Measurements from ENCODE around the gene KRT74.

The KRT74 gene

DNA sequence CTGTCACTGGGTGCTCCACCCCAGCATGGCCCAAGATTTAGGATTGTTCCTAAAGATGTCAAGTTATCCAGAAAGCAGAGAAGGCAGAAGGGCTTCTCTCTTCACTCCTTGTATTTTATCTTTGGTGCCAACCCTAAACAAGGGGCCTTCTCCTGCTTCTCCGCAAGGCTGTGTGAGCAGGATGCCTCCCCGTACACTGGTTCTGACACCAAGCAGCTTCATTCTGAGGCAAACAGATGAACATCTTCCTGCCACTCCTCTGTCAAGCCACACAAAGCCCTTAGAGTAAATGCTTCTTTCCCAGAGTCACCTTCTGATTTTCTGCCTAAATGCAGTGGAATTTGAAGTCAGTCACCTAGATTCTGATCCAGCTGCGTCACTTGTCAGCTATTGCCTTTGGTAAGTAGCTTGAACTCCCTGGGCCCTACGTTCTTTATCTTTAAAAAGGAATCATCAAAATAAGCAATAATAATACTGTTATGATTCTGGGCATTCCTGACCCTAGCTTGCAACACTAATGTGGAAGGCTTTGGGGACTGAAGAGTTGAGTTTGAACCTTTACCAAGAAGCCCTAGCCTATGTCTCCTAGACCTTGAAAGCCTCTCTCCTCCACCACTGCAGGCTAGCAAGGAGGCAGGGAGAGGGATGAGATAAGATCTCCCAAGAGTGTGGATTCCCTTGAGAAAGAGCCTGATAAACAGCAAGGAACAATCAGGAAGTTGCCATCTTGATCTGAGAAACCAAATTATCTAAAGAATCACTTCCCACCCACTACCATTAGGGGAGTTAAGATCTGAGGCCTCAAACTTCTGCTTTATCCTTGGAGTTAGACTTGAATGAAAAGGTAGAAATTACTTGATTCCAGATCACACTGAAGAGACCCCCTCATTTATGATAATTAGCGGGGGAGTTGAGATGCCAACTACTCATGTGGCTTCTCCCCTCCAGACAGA lies 39.1 kb upstream of the KRT74 start:
- no peak overlapping the region for H3K4me3 ChIP-seq (ENCODE audit: low read length)
- H3K9me3 ChIP-seq (ENCODE audit: insufficient read depth, low read depth, low read length) = no peaks in the 10 kb centered on the region
- H3K27ac ChIP-seq (ENCODE audit: low read depth, low read length) = no peak overlapping the region
- no peaks in the 10 kb centered on the region for H3K4me1 ChIP-seq (ENCODE audit: insufficient read depth, low read length)
- H3K9ac ChIP-seq (ENCODE audit: low read depth, low read length) = no peak overlapping the region
- 87% methylated on average over 5 of the region's 5 CpGs for WGBS
- H3K36me3 ChIP-seq (ENCODE audit: insufficient read depth, low read length) = no peaks in the 10 kb centered on the region
- H3K27me3 ChIP-seq (ENCODE audit: insufficient read depth, low read length) = peaks cover 6% of the 10 kb centered on the region; the same call in 1 of the 2 replicates

DNA sequence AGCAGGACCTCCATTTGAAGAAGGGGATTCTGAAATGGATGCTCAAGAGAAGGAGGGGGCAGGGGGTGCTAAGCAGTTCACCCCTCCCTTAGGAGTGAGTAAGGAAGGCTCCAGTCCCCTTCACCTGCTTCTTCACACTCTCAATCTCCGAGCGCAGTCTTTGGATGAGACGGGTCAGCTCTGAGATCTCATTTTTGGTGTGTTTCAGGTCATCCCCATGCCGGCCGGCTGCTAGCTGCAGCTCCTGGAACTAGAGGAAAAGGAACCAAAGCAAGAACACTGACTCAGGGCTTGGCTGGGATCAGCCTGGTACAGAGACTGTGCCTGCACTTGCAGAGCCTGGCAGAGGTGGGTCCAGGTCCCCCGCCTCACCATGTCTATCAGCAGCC lies 37.4 kb upstream of the KRT74 start:
- Histone ChIP-seq H3K36me3 (ENCODE audit: insufficient read depth, low read length) (no peaks in the 10 kb centered on the region), H3K4me1 (ENCODE audit: insufficient read depth, low read length) (no peaks in the 10 kb centered on the region), H3K9ac (ENCODE audit: low read depth, low read length) (no peak overlapping the region), H3K4me3 (ENCODE audit: low read length) (no peak overlapping the region), H3K27me3 (ENCODE audit: insufficient read depth, low read length) (peaks cover 6% of the 10 kb centered on the region; the same call in 1 of the 2 replicates), H3K27ac (ENCODE audit: low read depth, low read length) (no peak overlapping the region), H3K9me3 (ENCODE audit: insufficient read depth, low read depth, low read length) (no peaks in the 10 kb centered on the region)
- WGBS = 94% methylated on average over 6 of the region's 6 CpGs

DNA sequence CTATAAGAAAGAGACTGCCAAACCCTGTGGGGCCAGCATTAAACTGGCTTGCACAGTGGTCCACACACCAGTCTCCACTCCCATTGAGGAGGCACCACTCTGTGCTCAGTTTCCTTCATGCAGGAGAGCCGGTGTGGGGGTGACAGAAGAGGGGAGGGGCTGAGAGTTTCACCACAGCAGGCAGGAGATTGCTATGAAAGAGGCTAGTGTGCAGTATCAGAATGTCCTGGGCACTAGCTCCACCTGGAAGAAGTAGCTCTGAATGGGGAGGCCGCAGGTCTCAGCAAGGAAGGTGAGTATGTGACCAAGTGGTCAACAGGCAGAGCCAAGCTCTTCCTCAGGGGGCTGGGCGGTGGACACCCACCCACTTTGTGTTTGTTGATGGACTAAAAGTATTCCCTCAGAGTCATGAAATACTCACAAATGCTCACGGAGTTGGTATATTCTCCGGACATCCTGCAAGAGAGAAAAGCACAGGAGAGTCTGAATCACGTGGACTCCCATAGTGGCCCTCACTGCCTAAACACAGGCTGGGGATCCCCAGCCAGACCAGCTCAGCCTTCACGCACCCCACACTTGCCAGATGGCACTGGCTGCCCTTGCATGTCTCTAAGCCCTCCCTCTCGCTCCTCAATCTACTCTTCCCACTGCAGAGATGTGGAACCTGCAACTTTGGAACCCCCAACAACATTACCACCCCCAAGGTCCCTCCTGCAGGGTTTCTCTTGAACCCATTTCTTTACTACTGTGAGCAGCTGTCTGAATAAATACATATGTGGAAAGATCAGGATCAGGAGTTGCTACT lies 35.4 kb upstream of the KRT74 start:
- H3K27me3 ChIP-seq (ENCODE audit: insufficient read depth, low read length) = peaks cover 6% of the 10 kb centered on the region; the same call in 1 of the 2 replicates

DNA sequence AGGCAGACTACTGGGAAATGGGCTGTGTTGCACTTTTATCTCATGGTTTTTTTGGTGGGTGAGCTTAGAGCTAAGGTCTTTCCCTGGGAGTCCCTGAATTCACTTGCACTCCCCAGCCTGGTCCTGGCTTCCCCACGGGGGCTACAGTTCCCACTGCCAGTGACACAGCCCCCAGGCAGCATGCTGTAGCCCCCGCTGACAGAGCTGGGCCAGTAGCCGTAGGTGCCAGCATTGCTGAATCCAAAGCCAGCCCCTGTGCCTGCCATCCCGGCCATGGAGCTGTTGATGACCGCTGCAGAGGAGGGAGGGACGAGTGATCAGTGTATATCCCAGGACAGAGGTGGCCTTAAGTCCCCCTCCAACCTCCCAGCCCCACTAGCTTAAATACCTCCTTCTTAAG lies 34.5 kb upstream of the KRT74 start:
- no peaks in the 10 kb centered on the region for H3K36me3 ChIP-seq (ENCODE audit: insufficient read depth, low read length)
- H3K4me1 ChIP-seq (ENCODE audit: insufficient read depth, low read length) = no peaks in the 10 kb centered on the region
- 86% methylated on average over 6 of the region's 6 CpGs for WGBS
- H3K9ac ChIP-seq (ENCODE audit: low read depth, low read length) = no peak overlapping the region
- peaks cover 6% of the 10 kb centered on the region; the same call in 1 of the 2 replicates for H3K27me3 ChIP-seq (ENCODE audit: insufficient read depth, low read length)
- no peak overlapping the region for H3K4me3 ChIP-seq (ENCODE audit: low read length)
- H3K9me3 ChIP-seq (ENCODE audit: insufficient read depth, low read depth, low read length) = no peaks in the 10 kb centered on the region
- H3K27ac ChIP-seq (ENCODE audit: low read depth, low read length) = no peak overlapping the region

More for the DNA sequence above, 35.4 kb upstream of the KRT74 start:
- Histone ChIP-seq H3K27ac (ENCODE audit: low read depth, low read length) (no peak overlapping the region), H3K4me3 (ENCODE audit: low read length) (no peak overlapping the region), H3K36me3 (ENCODE audit: insufficient read depth, low read length) (no peaks in the 10 kb centered on the region), H3K4me1 (ENCODE audit: insufficient read depth, low read length) (no peaks in the 10 kb centered on the region), H3K9ac (ENCODE audit: low read depth, low read length) (no peak overlapping the region), H3K9me3 (ENCODE audit: insufficient read depth, low read depth, low read length) (no peaks in the 10 kb centered on the region)
- 89% methylated on average over 8 of the region's 8 CpGs for WGBS

DNA sequence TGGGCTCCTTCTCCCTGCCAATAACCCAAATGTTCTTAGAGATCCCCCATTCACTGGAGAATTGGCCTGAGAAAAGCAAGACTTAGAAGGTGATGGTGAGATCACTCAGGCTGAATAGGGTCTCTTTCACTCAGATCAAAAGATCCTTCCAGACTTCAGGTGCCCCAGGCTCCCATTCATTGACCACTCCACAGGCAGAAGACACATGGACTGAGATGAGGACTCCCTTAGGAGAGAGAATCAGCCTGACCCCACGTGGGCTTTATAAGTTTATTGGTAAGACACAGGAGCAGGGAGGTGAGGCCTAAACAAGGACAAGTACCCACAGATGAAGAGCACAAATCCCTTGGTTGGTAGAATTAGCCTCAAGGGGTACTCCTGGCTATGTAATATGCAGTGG lies 33.7 kb upstream of the KRT74 start:
- Histone ChIP-seq H3K27me3 (ENCODE audit: insufficient read depth, low read length) (peaks cover 6% of the 10 kb centered on the region; the same call in 1 of the 2 replicates), H3K4me3 (ENCODE audit: low read length) (no peak overlapping the region), H3K9me3 (ENCODE audit: insufficient read depth, low read depth, low read length) (no peaks in the 10 kb centered on the region), H3K9ac (ENCODE audit: low read depth, low read length) (no peak overlapping the region), H3K4me1 (ENCODE audit: insufficient read depth, low read length) (no peaks in the 10 kb centered on the region), H3K36me3 (ENCODE audit: insufficient read depth, low read length) (no peaks in the 10 kb centered on the region), H3K27ac (ENCODE audit: low read depth, low read length) (no peak overlapping the region)
- WGBS = 91% methylated on average over 1 of the region's 1 CpG

DNA sequence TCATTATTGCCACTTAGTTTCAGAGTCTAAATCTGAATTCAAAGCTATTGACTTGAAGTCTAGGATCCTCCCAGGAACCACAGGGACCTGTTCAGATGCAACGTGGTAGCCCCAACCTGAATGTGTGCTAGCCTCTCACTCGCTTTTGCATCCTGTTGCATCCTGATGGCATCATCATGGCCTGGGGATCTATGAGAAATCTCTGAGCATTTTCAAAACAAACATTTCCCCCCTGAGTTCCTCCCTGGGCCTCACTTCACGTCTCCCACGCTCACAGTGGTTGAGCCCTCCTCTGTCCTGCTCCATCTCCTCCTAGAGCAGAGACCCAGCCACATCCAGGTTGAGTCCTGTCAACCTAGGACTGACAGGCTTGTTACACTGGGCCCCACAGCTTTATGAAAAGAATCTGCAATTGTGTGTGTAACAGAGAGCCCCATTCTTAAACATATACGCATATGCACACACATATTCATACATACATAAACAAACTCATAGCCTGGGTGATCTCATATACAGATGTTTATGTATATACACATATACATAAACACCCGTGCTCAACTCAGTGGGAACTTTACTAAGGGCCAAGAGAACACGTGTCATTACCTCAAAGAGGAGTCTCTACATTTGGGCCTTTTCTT lies 33.1 kb upstream of the KRT74 start:
- Histone ChIP-seq H3K4me3 (ENCODE audit: low read length) (no peak overlapping the region), H3K4me1 (ENCODE audit: insufficient read depth, low read length) (no peaks in the 10 kb centered on the region), H3K36me3 (ENCODE audit: insufficient read depth, low read length) (no peaks in the 10 kb centered on the region), H3K9me3 (ENCODE audit: insufficient read depth, low read depth, low read length) (no peaks in the 10 kb centered on the region), H3K27me3 (ENCODE audit: insufficient read depth, low read length) (peaks cover 6% of the 10 kb centered on the region; the same call in 1 of the 2 replicates), H3K9ac (ENCODE audit: low read depth, low read length) (no peak overlapping the region), H3K27ac (ENCODE audit: low read depth, low read length) (no peak overlapping the region)
- 91% methylated on average over 7 of the region's 7 CpGs for WGBS

DNA sequence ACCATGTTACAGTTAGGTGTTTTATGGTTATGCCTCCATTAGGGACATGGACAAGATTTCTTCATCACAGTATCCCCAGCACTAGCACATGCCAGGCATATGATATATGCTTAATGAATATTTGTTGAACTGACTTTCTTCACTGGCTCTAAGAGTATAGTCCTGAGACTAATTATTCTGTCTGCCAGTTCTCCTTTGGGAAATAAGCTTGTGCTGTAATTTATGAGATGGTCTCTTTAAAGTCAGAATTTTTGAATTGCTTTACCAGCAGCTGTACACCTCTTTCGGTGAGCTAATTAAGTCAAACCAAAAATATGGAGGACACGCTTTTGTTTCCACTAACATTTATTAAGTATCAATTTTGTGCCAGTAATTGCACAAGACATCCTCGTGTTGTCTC lies 32.5 kb upstream of the KRT74 start:
- Histone ChIP-seq H3K4me3 (ENCODE audit: low read length) (no peak overlapping the region), H3K4me1 (ENCODE audit: insufficient read depth, low read length) (no peaks in the 10 kb centered on the region), H3K9me3 (ENCODE audit: insufficient read depth, low read depth, low read length) (no peaks in the 10 kb centered on the region), H3K27ac (ENCODE audit: low read depth, low read length) (no peak overlapping the region), H3K27me3 (ENCODE audit: insufficient read depth, low read length) (peaks cover 6% of the 10 kb centered on the region; the same call in 1 of the 2 replicates), H3K36me3 (ENCODE audit: insufficient read depth, low read length) (no peaks in the 10 kb centered on the region), H3K9ac (ENCODE audit: low read depth, low read length) (no peak overlapping the region)
- WGBS = 80% methylated on average over 3 of the region's 3 CpGs

DNA sequence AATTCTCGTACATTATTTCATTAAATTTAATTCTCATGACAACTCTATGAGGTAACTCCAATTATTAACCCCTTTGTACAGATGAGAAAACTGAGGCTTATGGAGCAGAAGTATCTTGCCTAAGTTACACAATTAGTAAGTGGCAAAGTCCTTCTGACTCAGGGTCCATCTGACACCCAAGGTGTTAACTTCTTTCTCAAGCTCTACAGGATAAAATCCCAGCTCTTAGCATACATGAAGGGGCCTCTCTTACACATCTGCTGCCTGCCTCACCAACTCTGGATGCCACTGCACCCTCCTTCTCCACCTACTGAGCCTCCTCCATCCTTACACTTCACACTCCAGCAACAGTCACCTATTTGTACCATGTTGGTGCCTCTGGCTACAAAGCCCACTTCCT lies 31.9 kb upstream of the KRT74 start:
- H3K27ac ChIP-seq (ENCODE audit: low read depth, low read length) = no peak overlapping the region
- H3K4me1 ChIP-seq (ENCODE audit: insufficient read depth, low read length) = no peaks in the 10 kb centered on the region
- peaks cover under 1% of the 10 kb centered on the region; the same call in 1 of the 2 replicates for H3K27me3 ChIP-seq (ENCODE audit: insufficient read depth, low read length)
- H3K36me3 ChIP-seq (ENCODE audit: insufficient read depth, low read length) = no peaks in the 10 kb centered on the region
- H3K9ac ChIP-seq (ENCODE audit: low read depth, low read length) = no peak overlapping the region
- WGBS = 100% methylated on average over 1 of the region's 1 CpG
- H3K9me3 ChIP-seq (ENCODE audit: insufficient read depth, low read depth, low read length) = no peaks in the 10 kb centered on the region
- no peak overlapping the region for H3K4me3 ChIP-seq (ENCODE audit: low read length)

DNA sequence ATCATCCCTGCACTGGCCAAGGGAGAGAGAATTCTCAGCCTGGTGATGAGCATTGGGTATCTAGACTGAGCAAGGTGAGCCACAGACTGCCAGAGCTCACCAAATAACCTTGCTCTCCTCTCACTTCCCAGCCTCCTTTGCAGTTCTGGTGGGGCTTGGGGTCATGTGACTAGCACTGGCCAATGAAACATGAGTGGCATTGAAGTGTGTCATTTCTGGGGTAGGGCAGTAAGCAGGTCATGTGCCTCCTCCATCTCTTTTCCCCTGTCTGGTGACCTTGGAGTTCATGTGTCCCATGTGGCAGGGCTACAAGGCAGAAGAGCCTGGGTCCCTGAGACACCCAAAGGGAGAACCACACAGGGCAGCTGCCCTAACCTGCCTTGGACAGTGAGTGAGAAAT lies 31.2 kb upstream of the KRT74 start:
- no peaks in the 10 kb centered on the region for H3K27me3 ChIP-seq (ENCODE audit: insufficient read depth, low read length)
- H3K4me3 ChIP-seq (ENCODE audit: low read length) = no peak overlapping the region
- no peaks in the 10 kb centered on the region for H3K4me1 ChIP-seq (ENCODE audit: insufficient read depth, low read length)
- no peaks in the 10 kb centered on the region for H3K36me3 ChIP-seq (ENCODE audit: insufficient read depth, low read length)
- no peak overlapping the region for H3K9ac ChIP-seq (ENCODE audit: low read depth, low read length)
- no peak overlapping the region for H3K27ac ChIP-seq (ENCODE audit: low read depth, low read length)
- no peaks in the 10 kb centered on the region for H3K9me3 ChIP-seq (ENCODE audit: insufficient read depth, low read depth, low read length)

DNA sequence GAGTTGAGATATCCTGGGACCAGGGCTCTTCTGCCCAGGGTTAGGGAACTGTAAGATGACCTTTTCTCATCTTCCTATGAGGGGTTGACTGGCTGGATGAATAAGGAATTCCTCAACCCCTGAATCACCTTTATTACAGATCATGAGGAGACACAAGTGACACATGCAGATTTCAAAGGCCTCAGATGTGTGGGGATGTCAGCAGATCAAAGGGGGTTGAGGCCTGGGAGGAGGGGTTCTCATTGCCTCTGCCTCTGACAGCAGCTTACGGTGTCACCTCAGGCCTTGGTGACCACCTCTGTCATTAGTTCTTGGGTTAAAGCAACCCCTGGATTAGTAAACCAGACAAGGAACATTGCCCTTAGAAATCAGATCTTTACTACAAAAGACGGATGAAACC lies 29.7 kb upstream of the KRT74 start:
- Histone ChIP-seq H3K36me3 (ENCODE audit: insufficient read depth, low read length) (no peaks in the 10 kb centered on the region), H3K27me3 (ENCODE audit: insufficient read depth, low read length) (no peaks in the 10 kb centered on the region; the same call in 1 of the 2 replicates), H3K4me3 (ENCODE audit: low read length) (no peak overlapping the region), H3K9me3 (ENCODE audit: insufficient read depth, low read depth, low read length) (no peaks in the 10 kb centered on the region), H3K9ac (ENCODE audit: low read depth, low read length) (no peak overlapping the region), H3K27ac (ENCODE audit: low read depth, low read length) (no peak overlapping the region), H3K4me1 (ENCODE audit: insufficient read depth, low read length) (no peaks in the 10 kb centered on the region)
- WGBS = 71% methylated on average over 2 of the region's 2 CpGs

DNA sequence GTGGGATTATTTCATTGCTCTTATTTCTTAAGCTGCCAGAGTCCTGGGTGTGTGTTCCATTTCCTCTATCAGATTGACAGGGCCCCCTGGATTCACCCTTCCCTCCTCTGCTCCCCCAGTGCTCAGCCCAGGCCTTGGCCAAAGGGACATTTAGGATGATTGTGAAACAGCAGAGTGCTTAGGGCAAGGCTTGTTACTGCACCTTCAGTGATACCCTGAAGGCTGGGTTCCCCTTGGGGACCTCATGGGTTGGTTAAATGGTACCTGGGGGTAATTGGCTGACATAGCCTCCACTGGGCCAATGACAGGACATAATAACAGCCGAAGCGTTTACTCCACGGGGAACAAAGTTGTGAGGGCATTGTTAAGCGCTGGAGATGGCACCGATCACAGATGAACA lies 28.9 kb upstream of the KRT74 start:
- Histone ChIP-seq H3K27me3 (ENCODE audit: insufficient read depth, low read length) (peaks cover 4% of the 10 kb centered on the region), H3K36me3 (ENCODE audit: insufficient read depth, low read length) (no peaks in the 10 kb centered on the region), H3K9ac (ENCODE audit: low read depth, low read length) (no peak overlapping the region), H3K4me1 (ENCODE audit: insufficient read depth, low read length) (no peaks in the 10 kb centered on the region), H3K4me3 (ENCODE audit: low read length) (no peak overlapping the region), H3K9me3 (ENCODE audit: insufficient read depth, low read depth, low read length) (no peaks in the 10 kb centered on the region), H3K27ac (ENCODE audit: low read depth, low read length) (no peak overlapping the region)
- WGBS = 90% methylated on average over 5 of the region's 5 CpGs
